NCI-H146 treated with DMSO at 0.1 percent for 48 hours (cell line): ENCODE measurements around the gene DNAJC2.

ENCODE experiments used
- DNase-seq: peaks from one replicate; lab custom pipeline; 2025; ENCODE audit not compliant: unreplicated experiment; lab: John Stamatoyannopoulos, UW

Gene DNAJC2

GRCh38 chr7:103344453-103345149 lies at the start of gene DNAJC2:
Gene DNAJC2 (minus strand): TSS chr7:103344767. CDS start chr7:103344622, 145 bp downstream.
- peak; percentile 82 for DNase-seq

GRCh38 chr7:103391976-103392375 lies 47.4 kb upstream of the DNAJC2 start:
- no peak for DNase-seq

GRCh38 chr7:103391150-103391549 lies 46.6 kb upstream of the DNAJC2 start:
- DNase-seq = no peak

GRCh38 chr7:103389263-103389662 lies 44.7 kb upstream of the DNAJC2 start:
- DNase-seq = no peak

- no peak for DNase-seq
Observed at GRCh38 chr7:103388469-103389140, 44.0 kb upstream of the DNAJC2 start.

- DNase-seq = no peak
Observed at GRCh38 chr7:103387242-103387641, 42.7 kb upstream of the DNAJC2 start.

GRCh38 chr7:103382032-103382402 lies 37.5 kb upstream of the DNAJC2 start:
- DNase-seq = no peak

- no peak for DNase-seq
Observed at GRCh38 chr7:103381280-103382031, 36.9 kb upstream of the DNAJC2 start.

GRCh38 chr7:103380395-103381191 lies 36.0 kb upstream of the DNAJC2 start:
- no peak for DNase-seq

GRCh38 chr7:103379270-103379975 lies 34.9 kb upstream of the DNAJC2 start:
- no peak for DNase-seq

- DNase-seq = no peak
Observed at GRCh38 chr7:103373866-103374643, 29.5 kb upstream of the DNAJC2 start.

- no peak for DNase-seq
Observed at GRCh38 chr7:103369432-103369831, 24.9 kb upstream of the DNAJC2 start.

GRCh38 chr7:103349805-103350204 lies 5.2 kb upstream of the DNAJC2 start:
- DNase-seq = no peak

GRCh38 chr7:103348959-103349358 lies 4.4 kb upstream of the DNAJC2 start:
- no peak for DNase-seq

GRCh38 chr7:103348452-103348851 lies 3.9 kb upstream of the DNAJC2 start:
- DNase-seq = no peak

GRCh38 chr7:103347507-103348267 lies 3.1 kb upstream of the DNAJC2 start, which contains the start of gene PSMC2:
Gene PSMC2 (plus strand): TSS chr7:103347643. CDS start chr7:103347712, 69 bp downstream.
- peak; percentile 78 for DNase-seq

GRCh38 chr7:103346396-103346795 lies 1.8 kb upstream of the DNAJC2 start:
- DNase-seq = no peak

GRCh38 chr7:103343758-103344452 lies 662 bp downstream of the DNAJC2 start:
- no peak for DNase-seq
